Vagina (tissue), 2 donors: ENCODE measurements around the gene CTNNBL1.

Experiments used
- CTCF ChIP-seq, 3 experiments: fragments of 450-650 bp in 2 of 3; fragments of 200-600 bp in 1 of 3; sonication (generic) in 1 of 3; IDR thresholded peaks; one replicate each; pipeline ENCODE4 v1.5.1; 2017 to 2019; ENCODE audit warnings: antibody characterized with exemption in 3 of 3, mild to moderate bottlenecking in 2 of 3, moderate library complexity in 2 of 3
- POLR2A ChIP-seq, 2 donors: fragments of 450-650 bp; IDR thresholded peaks; one replicate each; pipeline ENCODE4 v1.6.1; 2017; ENCODE audit warnings: antibody characterized with exemption in 2 of 2, mild to moderate bottlenecking in 2 of 2, moderate library complexity in 2 of 2
- POLR2AphosphoS5 ChIP-seq, 2 donors: sonication (generic); formaldehyde crosslinking; IDR thresholded peaks; one replicate each; pipeline ENCODE4 v1.9.0; 2017; ENCODE audit warnings: antibody characterized with exemption in 2 of 2, mild to moderate bottlenecking in 2 of 2, low read depth in 1 of 2; ENCODE audit not compliant: insufficient read depth in 1 of 2

DNA sequence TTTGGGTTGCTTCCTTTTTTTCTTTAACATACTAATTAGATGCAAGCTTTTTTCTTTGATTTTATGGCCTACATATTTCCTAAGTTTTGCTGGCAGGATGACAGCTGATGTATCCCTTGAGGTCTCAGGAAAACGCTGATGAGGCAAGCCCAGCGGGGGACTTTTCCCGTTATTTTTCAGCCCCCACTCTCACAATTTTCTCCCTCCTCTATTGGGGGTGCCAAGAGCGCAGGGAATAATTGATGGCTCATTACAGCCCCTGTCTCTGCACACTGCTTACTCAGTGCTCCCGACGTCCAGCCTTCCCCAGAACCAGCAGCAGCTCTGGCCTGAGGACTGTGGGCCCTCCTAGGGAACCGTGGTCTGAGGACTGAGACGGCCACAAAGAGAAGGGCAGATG lies 170.5 kb downstream of the CTNNBL1 start:
- TF ChIP-seq CTCF (IDR thresholded peaks at IDR 0.05) (no peak), POLR2A (IDR thresholded peaks at IDR 0.05) (no peak), POLR2AphosphoS5 (IDR thresholded peaks at IDR 0.05; ENCODE audit: insufficient read depth in 1 of 2, low read depth in 1 of 2) (no peak)
